ENCODE results near the gene CHST1. TPM values are rescaled to one million over a fixed set of nuclear protein-coding genes. Genes with fewer than 3 reads are reported as not detected.

Gene CHST1
- total and polyA plus RNA-seq, 2 experiments from 2014 or later, result 0.84 to 2.7 TPM

GRCh38 chr11:45687836-45688235, 22.4 kb upstream of the CHST1 start:
- H2AFZ ChIP-seq, result no peak overlapping the region
- Mint-ChIP-seq H3K4me1 (peaks cover 12% of the 10 kb centered on the region), H3K27ac (no peak overlapping the region), H3K4me3 (no peak overlapping the region), H3K36me3 (ENCODE audit: low read depth) (no peaks in the 10 kb centered on the region), H3K9me3 (no peaks in the 10 kb centered on the region), H3K27me3 (ENCODE audit: insufficient read depth, low read depth, poor library complexity) (peaks cover 9% of the 10 kb centered on the region)
- no peaks in the 10 kb centered on the region for H3K79me2 ChIP-seq (replicated peaks; ENCODE audit: insufficient read depth)
- H4K20me1 ChIP-seq (replicated peaks; ENCODE audit: insufficient read depth), result no peaks in the 10 kb centered on the region
- H3K4me3 ChIP-seq, result no peak overlapping the region
- no peaks in the 10 kb centered on the region for H3K36me3 ChIP-seq (ENCODE audit: insufficient read depth)
- H3K4me1 ChIP-seq (ENCODE audit: insufficient read depth), result peaks cover 5% of the 10 kb centered on the region; the same call in 1 of the 2 replicates
- TF ChIP-seq ZNF331 (CRISPR knock-in tag; IDR thresholded peaks at IDR 0.05; ENCODE audit: low read depth) (no peak), ZNF462 (CRISPR knock-in tag; IDR thresholded peaks at IDR 0.05) (no peak), ETS1 (IDR thresholded peaks at IDR 0.05) (no peak)
- H3K27me3 ChIP-seq (ENCODE audit: insufficient read depth), result no peaks in the 10 kb centered on the region
- DNase-seq (ENCODE audit: low spot score) (no peak), ATAC-seq (no peak)
- no peaks in the 10 kb centered on the region for H3K9me2 ChIP-seq (ENCODE audit: insufficient read depth)
- H3K4me2 ChIP-seq, result no peak overlapping the region
- H3K27ac ChIP-seq (ENCODE audit: low read depth), result no peak overlapping the region
- no peaks in the 10 kb centered on the region for H3F3A ChIP-seq (replicated peaks; ENCODE audit: low read depth)

- peaks cover 9% of the 10 kb centered on the region for H3K27me3 Mint-ChIP-seq (ENCODE audit: insufficient read depth, low read depth, poor library complexity)
- H3K27me3 ChIP-seq (ENCODE audit: insufficient read depth), result no peaks in the 10 kb centered on the region
- H3K36me3 ChIP-seq (ENCODE audit: insufficient read depth), result no peaks in the 10 kb centered on the region
- no peak overlapping the region; the same call in 1 of the 2 replicates for H2AFZ ChIP-seq
- H3F3A ChIP-seq (replicated peaks; ENCODE audit: low read depth), result no peaks in the 10 kb centered on the region
- H3K79me2 ChIP-seq (replicated peaks; ENCODE audit: insufficient read depth), result no peaks in the 10 kb centered on the region
- DNase-seq (ENCODE audit: low spot score) (no peak), ATAC-seq (no peak)
- no peak overlapping the region for H3K4me3 ChIP-seq
- no peaks in the 10 kb centered on the region for H3K9me3 Mint-ChIP-seq
- no peaks in the 10 kb centered on the region for H4K20me1 ChIP-seq (replicated peaks; ENCODE audit: insufficient read depth)
- H3K4me3 Mint-ChIP-seq, result no peak overlapping the region
- H3K4me1 ChIP-seq (ENCODE audit: insufficient read depth), result peaks cover 5% of the 10 kb centered on the region; the same call in 1 of the 2 replicates
- H3K36me3 Mint-ChIP-seq (ENCODE audit: low read depth), result no peaks in the 10 kb centered on the region
- H3K27ac Mint-ChIP-seq, result no peak overlapping the region
- no peak overlapping the region for H3K4me2 ChIP-seq
- H3K4me1 Mint-ChIP-seq, result peaks cover 12% of the 10 kb centered on the region
- no peak for TF ChIP-seq ZNF331 (CRISPR knock-in tag; IDR thresholded peaks at IDR 0.05; ENCODE audit: low read depth)
- no peak for TF ChIP-seq JUNB (IDR thresholded peaks at IDR 0.05; ENCODE audit: unreplicated experiment)
- TF ChIP-seq CTCF (conservative IDR thresholded peaks at IDR 0.05; ENCODE audit: low read depth in 2 of 2), result no peak
- TF ChIP-seq CREB1 (CRISPR knock-in tag; IDR thresholded peaks at IDR 0.05; ENCODE audit: low read depth), result no peak
- TF ChIP-seq EZH2 (IDR thresholded peaks at IDR 0.05; ENCODE audit: low read depth, unreplicated experiment), result no peak
- TF ChIP-seq ZNF114 (CRISPR knock-in tag; IDR thresholded peaks at IDR 0.05), result no peak
- H3K9me2 ChIP-seq (ENCODE audit: insufficient read depth), result no peaks in the 10 kb centered on the region; the same call in 1 of the 2 replicates
- H3K27ac ChIP-seq (ENCODE audit: low read depth), result no peak overlapping the region
Measured at GRCh38 chr11:45685964-45686537, 20.6 kb upstream of the CHST1 start.

Data from GM23338 (cell line).